ENCODE measurements around the gene KLF15.

The KLF15 gene

GRCh38 chr3:126364130-126364695 is 7.0 kb upstream of the KLF15 start:
- H3K4me3 ChIP-seq (replicated peaks; ENCODE audit: low read depth, low read length): no peak overlapping the region
- DNase-seq (ENCODE audit: extremely low read depth, low read depth): no peak
- TF ChIP-seq CTCF (IDR thresholded peaks at IDR 0.05; ENCODE audit: low read depth, low read length, missing control alignments): no peak

- TF ChIP-seq CTCF (IDR thresholded peaks at IDR 0.05; ENCODE audit: low read depth, low read length, missing control alignments): no peak
- no peak overlapping the region for H3K4me3 ChIP-seq (replicated peaks; ENCODE audit: low read depth, low read length)
- no peak for DNase-seq (ENCODE audit: extremely low read depth, low read depth)
Measured at GRCh38 chr3:126361211-126361610, 4.0 kb upstream of the KLF15 start.

GRCh38 chr3:126360714-126361060 is 3.5 kb upstream of the KLF15 start:
- no peak overlapping the region for H3K4me3 ChIP-seq (replicated peaks; ENCODE audit: low read depth, low read length)
- no peak for TF ChIP-seq CTCF (IDR thresholded peaks at IDR 0.05; ENCODE audit: low read depth, low read length, missing control alignments)
- DNase-seq (ENCODE audit: extremely low read depth, low read depth): no peak

- H3K4me3 ChIP-seq (replicated peaks; ENCODE audit: low read depth, low read length): no peak overlapping the region
- DNase-seq (ENCODE audit: extremely low read depth, low read depth): no peak
- TF ChIP-seq CTCF (IDR thresholded peaks at IDR 0.05; ENCODE audit: low read depth, low read length, missing control alignments): no peak
Measured at GRCh38 chr3:126360046-126360713, 3.0 kb upstream of the KLF15 start.

GRCh38 chr3:126358816-126359181 is 1.6 kb upstream of the KLF15 start:
- no peak for TF ChIP-seq CTCF (IDR thresholded peaks at IDR 0.05; ENCODE audit: low read depth, low read length, missing control alignments)
- DNase-seq (ENCODE audit: extremely low read depth, low read depth): no peak
- H3K4me3 ChIP-seq (replicated peaks; ENCODE audit: low read depth, low read length): no peak overlapping the region

GRCh38 chr3:126358038-126358815 is 1.0 kb upstream of the KLF15 start:
- no peak for TF ChIP-seq CTCF (IDR thresholded peaks at IDR 0.05; ENCODE audit: low read depth, low read length, missing control alignments)
- H3K4me3 ChIP-seq (replicated peaks; ENCODE audit: low read depth, low read length): peak overlapping the region; percentile 45
- no peak for DNase-seq (ENCODE audit: extremely low read depth, low read depth)
